GM04503 (cell line): ENCODE data around the gene RAVER2.

Experiments
- DNase-seq: peaks from one replicate; pipeline ENCODE4 v3.0.0-alpha.2; 2012; ENCODE audit warnings: low read depth

Gene RAVER2

GRCh38 chr1:64846573-64847430 lies 101.9 kb downstream of the RAVER2 start:
- DNase-seq, result no peak

DNA sequence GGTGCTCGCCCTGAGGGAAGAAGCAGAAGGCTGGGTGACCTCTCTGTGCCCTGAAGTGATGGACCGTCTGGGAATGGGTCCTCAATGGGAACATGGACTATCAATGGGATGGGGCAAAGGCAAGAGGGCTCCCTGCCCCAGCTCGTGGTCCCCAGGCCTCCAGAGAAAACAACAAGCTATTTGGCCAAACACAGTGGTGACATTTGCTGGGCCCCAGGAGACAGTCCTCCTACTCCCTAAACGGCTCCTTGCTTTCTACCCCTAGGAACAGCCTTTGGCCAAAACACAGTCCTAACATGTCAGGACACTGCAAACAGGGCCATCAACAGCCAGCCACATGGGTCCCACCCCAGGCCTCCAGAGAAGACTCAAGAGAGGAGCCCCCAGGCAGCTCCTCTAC lies 102.8 kb downstream of the RAVER2 start:
- no peak for DNase-seq

- no peak for DNase-seq
These were observed 103.3 kb downstream of the RAVER2 start for GRCh38 chr1:64848136-64848535.

- DNase-seq, result no peak
These were observed 103.9 kb downstream of the RAVER2 start for GRCh38 chr1:64848803-64849202.

GRCh38 chr1:64849942-64850341 lies 105.1 kb downstream of the RAVER2 start:
- no peak for DNase-seq

- no peak for DNase-seq
These were observed 106.0 kb downstream of the RAVER2 start for GRCh38 chr1:64850846-64851245.

- DNase-seq, result no peak
These were observed 106.8 kb downstream of the RAVER2 start for GRCh38 chr1:64851664-64852063.

DNA sequence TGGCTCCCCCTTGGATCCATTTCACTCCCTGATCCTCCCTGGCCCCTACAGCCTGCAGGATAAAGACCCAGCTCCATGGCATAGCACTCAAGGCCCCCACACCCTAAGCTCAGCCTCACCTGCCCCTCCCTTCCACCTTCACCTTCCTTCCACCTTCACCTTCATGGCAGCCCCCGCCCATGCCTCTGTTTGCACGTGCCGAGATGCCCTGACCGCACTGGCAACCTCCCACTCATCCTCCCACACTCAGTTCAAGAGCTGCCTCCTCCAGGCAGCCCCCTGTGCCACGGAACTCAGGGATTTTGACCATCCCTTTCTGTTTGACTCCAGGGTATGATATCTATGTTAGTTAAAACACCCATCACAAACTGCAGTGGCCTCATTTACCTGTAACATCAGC lies 109.8 kb downstream of the RAVER2 start:
- no peak for DNase-seq

GRCh38 chr1:64855557-64855956 lies 110.7 kb downstream of the RAVER2 start:
- no peak for DNase-seq

GRCh38 chr1:64856553-64856952 lies 111.7 kb downstream of the RAVER2 start:
- no peak for DNase-seq

- DNase-seq, result no peak
These were observed 112.5 kb downstream of the RAVER2 start for GRCh38 chr1:64857347-64857746.

GRCh38 chr1:64861611-64862010 lies 116.7 kb downstream of the RAVER2 start:
- DNase-seq, result no peak

GRCh38 chr1:64864018-64864940 lies 119.4 kb downstream of the RAVER2 start:
- DNase-seq, result no peak

GRCh38 chr1:64865105-64865757 lies 120.4 kb downstream of the RAVER2 start:
- DNase-seq, result no peak

GRCh38 chr1:64866689-64867088 lies 121.8 kb downstream of the RAVER2 start:
- DNase-seq, result no peak

GRCh38 chr1:64867266-64867665 lies 122.4 kb downstream of the RAVER2 start:
- no peak for DNase-seq

GRCh38 chr1:64871256-64871655 lies 126.4 kb downstream of the RAVER2 start:
- DNase-seq, result no peak

DNA sequence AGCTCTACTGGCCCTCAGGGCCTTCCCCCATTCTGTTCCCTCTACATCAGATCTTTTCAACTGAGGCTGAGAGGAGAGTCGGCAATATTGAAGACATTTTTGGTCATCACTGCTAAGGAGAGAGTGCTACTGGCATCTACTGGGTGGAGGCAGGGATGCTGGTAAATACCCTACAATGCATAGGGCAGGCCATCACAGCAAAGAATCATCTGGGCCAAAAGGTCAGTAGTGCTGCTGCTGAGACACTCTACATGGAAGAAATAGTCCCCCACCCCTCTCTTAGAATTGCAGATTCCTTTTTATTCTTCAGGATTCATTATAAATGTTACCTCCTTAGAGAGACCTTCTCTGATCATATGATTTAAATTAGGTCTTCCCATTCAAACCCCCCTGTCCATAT lies 127.2 kb downstream of the RAVER2 start:
- no peak for DNase-seq

DNA sequence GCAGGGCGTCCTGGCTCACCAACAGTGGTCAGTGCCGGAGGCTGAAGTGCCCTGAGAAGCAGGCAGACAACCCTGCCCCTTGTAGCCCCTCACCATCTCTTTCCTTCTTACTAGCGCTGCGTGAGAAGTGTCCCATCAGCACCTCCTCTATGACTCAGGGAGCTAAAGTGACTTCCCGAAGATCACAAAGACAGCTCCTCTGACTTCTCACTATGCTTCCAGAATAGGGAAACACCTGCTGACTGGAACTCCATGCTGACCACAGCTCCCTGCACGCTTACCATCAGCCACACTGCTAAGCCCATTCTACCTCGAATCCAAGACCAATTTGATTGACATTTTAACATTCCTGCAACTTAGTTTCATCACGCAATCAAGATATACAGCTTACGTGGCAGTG lies 128.7 kb downstream of the RAVER2 start:
- DNase-seq, result no peak

DNA sequence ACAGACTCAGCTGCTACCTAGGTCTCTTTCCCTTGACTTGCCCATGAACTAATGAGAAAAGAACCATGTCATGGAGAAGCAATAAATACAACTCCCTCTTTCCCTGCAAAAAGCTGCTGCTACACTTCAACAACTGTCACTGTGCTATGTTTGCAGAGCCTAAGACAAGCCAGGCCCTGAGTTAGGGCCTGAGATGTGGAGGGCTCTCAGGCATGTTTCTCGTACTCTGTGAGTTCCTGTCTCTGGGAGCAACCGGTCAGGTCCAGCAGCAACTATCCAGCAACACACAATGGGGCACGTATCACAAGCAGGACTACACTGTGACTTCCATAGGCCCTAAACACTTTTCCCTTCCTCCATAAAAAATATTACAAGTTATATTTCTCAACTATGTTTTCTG lies 129.8 kb downstream of the RAVER2 start:
- DNase-seq, result no peak

GRCh38 chr1:64875101-64875500 lies 130.2 kb downstream of the RAVER2 start:
- no peak for DNase-seq

- no peak for DNase-seq
These were observed 130.7 kb downstream of the RAVER2 start for GRCh38 chr1:64875606-64876005.

GRCh38 chr1:64877151-64877550 lies 132.3 kb downstream of the RAVER2 start:
- no peak for DNase-seq
